ENCODE measurements around the gene SERP1. TPM values are rescaled to one million over a fixed set of nuclear protein-coding genes. Genes with fewer than 3 reads are reported as not detected.

The SERP1 gene
- total RNA-seq, 4 donors from 2014 or later: 102 to 136 (median 119) TPM

DNA sequence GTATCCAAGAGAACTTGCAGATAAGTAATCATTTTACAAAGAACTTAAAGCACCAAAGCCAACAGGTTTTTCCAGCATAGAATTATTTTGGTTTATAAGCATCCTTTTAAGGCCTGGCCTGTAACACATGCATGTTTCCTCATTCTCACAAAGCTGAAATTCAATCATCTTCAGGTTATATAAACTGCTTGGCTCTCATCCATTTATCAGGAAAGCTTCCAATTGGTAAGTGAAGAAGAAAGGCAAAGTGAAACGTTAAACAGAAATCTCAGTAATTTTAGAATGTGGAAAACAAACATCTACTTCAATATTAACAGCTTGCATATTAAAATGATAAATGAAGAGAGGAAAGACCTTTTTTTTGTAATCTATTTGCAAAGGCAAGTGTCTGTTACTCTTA, 1.6 kb downstream of the SERP1 start:
- no peak for TF ChIP-seq POLR2A (IDR thresholded peaks at IDR 0.05)
- TF ChIP-seq, protein P1, sequence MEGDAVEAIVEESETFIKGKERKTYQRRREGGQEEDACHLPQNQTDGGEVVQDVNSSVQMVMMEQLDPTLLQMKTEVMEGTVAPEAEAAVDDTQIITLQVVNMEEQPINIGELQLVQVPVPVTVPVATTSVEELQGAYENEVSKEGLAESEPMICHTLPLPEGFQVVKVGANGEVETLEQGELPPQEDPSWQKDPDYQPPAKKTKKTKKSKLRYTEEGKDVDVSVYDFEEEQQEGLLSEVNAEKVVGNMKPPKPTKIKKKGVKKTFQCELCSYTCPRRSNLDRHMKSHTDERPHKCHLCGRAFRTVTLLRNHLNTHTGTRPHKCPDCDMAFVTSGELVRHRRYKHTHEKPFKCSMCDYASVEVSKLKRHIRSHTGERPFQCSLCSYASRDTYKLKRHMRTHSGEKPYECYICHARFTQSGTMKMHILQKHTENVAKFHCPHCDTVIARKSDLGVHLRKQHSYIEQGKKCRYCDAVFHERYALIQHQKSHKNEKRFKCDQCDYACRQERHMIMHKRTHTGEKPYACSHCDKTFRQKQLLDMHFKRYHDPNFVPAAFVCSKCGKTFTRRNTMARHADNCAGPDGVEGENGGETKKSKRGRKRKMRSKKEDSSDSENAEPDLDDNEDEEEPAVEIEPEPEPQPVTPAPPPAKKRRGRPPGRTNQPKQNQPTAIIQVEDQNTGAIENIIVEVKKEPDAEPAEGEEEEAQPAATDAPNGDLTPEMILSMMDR (IDR thresholded peaks at IDR 0.05): no peak
- H3K27me3 ChIP-seq: no peaks in the 10 kb centered on the region
- peaks cover 0 to 9% (median 0%) of the 10 kb centered on the region in 3 donors for H3K36me3 ChIP-seq
- DNase-seq: no peak
- H3K4me1 ChIP-seq: peaks cover 0 to 24% (median 6%) of the 10 kb centered on the region in 4 donors
- H3K9me3 ChIP-seq: no peaks in the 10 kb centered on the region
- peak overlapping the region in 2 of 4 donors; percentile 99 to 100 for H3K27ac ChIP-seq
- peak overlapping the region in 3 of 4 donors; percentile 81 to 98 (median 90) for H3K4me3 ChIP-seq

DNA sequence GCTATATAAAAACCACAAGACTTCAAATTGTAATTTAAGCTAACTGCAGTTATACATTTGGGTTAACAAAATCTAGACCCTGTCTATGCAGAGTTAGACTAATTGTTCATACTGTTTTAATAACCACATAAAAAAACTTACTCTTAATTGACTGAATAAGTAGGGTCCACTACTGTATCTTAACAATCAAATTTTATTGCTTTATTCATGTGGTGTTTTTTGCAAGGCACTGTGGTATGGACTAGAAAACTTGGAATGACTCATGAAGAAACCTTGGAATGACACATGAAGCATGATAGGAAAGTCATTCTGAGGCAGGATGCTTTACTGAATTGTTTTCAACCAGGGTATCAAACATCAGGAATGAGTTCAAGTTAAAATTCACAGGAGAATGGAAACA, 2.3 kb downstream of the SERP1 start:
- Histone ChIP-seq H3K4me3 (no peak overlapping the region), H3K4me1 (peaks cover 0 to 24% (median 6%) of the 10 kb centered on the region in 4 donors), H3K27ac (peak overlapping the region in 1 of 4 donors; percentile 3), H3K36me3 (peaks cover 0 to 9% (median 0%) of the 10 kb centered on the region in 3 donors), H3K9me3 (no peaks in the 10 kb centered on the region), H3K27me3 (no peaks in the 10 kb centered on the region)
- no peak for DNase-seq
- TF ChIP-seq, protein P1 (IDR thresholded peaks at IDR 0.05): no peak
- TF ChIP-seq POLR2A (IDR thresholded peaks at IDR 0.05): no peak

DNA sequence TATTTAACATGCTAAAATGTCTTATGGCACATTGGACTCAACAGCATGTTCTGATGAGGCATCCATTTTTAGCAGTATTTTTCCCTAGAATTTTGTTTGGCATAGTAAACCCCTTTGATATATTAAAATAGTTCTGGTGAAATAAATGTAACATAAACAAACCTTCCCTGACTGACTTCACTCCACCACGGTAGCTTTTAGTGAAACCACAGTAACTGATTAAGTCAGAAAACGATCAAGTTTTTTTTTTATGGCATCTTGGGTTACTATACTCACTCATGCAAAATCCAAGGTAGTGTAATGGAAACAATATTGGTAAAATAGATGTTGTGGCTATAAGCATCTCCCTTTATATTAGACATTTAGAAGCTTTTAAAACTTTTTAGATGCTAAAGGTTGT, 2.8 kb downstream of the SERP1 start:
- H3K27me3 ChIP-seq: no peaks in the 10 kb centered on the region
- peaks cover 0 to 24% (median 6%) of the 10 kb centered on the region in 4 donors for H3K4me1 ChIP-seq
- no peaks in the 10 kb centered on the region for H3K9me3 ChIP-seq
- DNase-seq: no peak
- peaks cover 0 to 9% (median 0%) of the 10 kb centered on the region in 3 donors for H3K36me3 ChIP-seq
- H3K4me3 ChIP-seq: no peak overlapping the region
- TF ChIP-seq, protein P1 (IDR thresholded peaks at IDR 0.05): no peak
- no peak for TF ChIP-seq POLR2A (IDR thresholded peaks at IDR 0.05)
- H3K27ac ChIP-seq: no peak overlapping the region

DNA sequence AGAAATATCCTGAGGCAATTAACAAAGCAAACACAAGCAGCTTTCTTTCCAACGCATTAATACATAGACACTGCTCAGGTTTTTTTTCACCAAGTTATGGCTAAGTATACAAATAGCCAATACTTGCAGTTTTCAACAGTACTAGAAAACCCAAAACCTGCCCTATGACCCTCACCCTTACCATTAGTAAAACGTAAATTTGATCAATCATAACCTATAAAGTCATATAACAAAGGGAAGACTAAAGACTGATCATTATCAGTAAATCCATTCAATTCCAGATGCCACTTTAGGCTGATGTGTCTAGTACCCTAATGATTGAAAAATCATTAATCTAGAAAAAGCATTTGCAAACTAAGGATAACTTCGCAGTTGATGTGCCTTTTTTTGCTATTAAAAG, 3.2 kb downstream of the SERP1 start:
- TF ChIP-seq, protein P1 (IDR thresholded peaks at IDR 0.05): no peak
- TF ChIP-seq POLR2A (IDR thresholded peaks at IDR 0.05): no peak
- Histone ChIP-seq H3K27me3 (no peaks in the 10 kb centered on the region), H3K9me3 (no peaks in the 10 kb centered on the region), H3K27ac (no peak overlapping the region), H3K36me3 (peaks cover 0 to 9% (median 0%) of the 10 kb centered on the region in 3 donors), H3K4me3 (no peak overlapping the region), H3K4me1 (peaks cover 0 to 24% (median 6%) of the 10 kb centered on the region in 4 donors)
- DNase-seq: no peak

DNA sequence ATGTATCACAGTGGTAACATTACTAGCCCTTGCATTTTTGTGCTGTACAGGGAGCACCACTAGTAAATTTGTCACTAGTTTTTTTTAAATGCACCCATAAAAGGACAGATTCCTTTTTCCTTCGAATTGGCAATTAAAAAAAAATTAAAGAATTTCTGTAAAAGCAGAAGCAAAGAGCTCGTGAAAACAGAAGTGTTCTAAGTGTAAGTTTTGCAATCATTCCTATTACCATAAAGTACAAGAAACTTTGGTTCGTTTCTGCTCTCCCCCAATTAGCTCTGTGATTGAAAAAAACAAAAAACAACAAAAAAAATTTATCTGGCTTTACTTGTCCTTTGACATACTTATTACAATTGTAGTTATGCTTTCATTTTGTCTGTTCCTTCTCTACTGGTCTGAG, 5.3 kb downstream of the SERP1 start:
- no peaks in the 10 kb centered on the region for H3K9me3 ChIP-seq
- H3K27ac ChIP-seq: no peak overlapping the region
- no peak overlapping the region for H3K4me3 ChIP-seq
- peaks cover 0 to 17% (median 3%) of the 10 kb centered on the region in 4 donors for H3K4me1 ChIP-seq
- no peaks in the 10 kb centered on the region for H3K27me3 ChIP-seq
- no peak for TF ChIP-seq POLR2A (IDR thresholded peaks at IDR 0.05)
- TF ChIP-seq, protein P1 (IDR thresholded peaks at IDR 0.05): no peak
- peaks cover 0 to 9% (median 0%) of the 10 kb centered on the region in 3 donors for H3K36me3 ChIP-seq
- no peak for DNase-seq

DNA sequence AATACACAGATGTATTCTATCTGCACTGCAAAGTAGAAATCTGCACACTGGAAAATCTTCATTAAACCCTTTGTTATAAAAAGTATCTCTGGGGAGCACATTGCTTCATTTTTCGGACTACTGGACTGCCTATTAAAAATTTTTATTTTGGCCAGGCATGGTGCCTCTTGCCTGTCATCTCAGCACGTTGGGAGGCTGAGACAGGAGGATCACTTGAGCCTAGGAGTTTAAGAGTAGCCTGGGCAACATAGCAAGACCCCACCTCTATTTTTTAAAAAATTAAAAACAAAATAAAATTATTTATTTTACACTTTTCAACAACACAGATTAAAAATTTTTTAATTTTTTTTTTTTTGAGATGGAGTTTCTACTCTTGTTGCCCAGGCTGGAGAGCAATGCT, 6.0 kb downstream of the SERP1 start:
- Histone ChIP-seq H3K36me3 (peaks cover 0 to 9% (median 0%) of the 10 kb centered on the region in 3 donors), H3K4me3 (no peak overlapping the region), H3K9me3 (no peaks in the 10 kb centered on the region), H3K27me3 (no peaks in the 10 kb centered on the region), H3K27ac (no peak overlapping the region), H3K4me1 (peaks cover 0 to 17% (median 3%) of the 10 kb centered on the region in 4 donors)
- TF ChIP-seq POLR2A (IDR thresholded peaks at IDR 0.05): no peak
- TF ChIP-seq, protein P1 (IDR thresholded peaks at IDR 0.05): no peak
- no peak for DNase-seq
